ENCODE data around the gene ARVCF. TPM values are rescaled to one million over a fixed set of nuclear protein-coding genes. Genes with fewer than 3 reads are reported as not detected.

The ARVCF gene
- polyA plus RNA-seq, 4 donors = 2.2 to 17.9 (median 7.3) TPM

DNA sequence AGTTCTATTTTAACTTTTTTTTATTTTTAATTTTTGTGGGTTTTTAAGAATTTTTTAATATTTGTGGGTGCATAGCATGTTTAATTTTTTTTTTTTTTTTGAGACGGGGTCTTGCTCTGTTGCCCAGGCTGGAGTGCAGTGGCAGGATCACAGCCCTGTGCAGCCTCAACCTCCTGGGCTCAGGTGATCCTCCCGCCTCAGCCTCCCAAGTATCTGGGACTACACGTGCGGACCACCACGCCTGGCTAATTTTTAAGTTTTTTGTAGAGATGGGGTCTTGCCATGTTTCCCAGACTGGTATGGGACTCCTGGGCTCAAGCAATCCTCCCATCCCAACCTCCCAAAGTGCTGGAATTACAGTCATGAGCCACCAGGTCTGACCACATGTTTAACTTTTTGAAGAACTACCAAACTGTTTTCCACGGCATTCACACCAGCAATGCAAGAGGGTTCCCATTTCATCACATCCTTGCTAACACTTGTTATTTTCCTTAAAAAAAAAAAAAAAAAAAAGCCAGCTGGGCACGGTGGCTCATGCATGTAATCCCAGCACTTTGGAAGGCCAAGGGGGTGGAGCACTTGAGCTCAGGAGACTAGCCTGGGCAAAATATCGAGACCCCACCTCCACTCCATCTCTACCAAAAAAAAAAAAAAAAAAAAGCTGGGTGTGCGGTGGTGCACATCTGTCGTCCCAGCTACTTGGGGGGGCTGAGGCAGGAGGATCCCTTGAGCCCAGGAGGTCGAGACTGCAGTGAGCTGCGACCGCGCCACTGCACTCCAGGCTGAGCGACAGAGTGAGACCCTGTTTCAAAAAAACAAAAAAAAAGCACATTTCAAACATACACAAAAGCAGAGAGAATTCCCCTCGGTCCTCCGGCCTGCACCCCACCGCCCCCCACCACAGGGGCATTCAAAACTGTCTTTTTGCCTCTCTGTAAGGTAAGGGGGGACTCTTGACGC lies 58.3 kb downstream of the ARVCF start:
- H3K27ac ChIP-seq (ENCODE audit: low read depth in 1 of 3, low read length in 2 of 3) = peak overlapping the region in 1 of 3 donors; percentile 93
- peak overlapping the region in 1 of 3 donors; percentile 55 for H3K4me3 ChIP-seq (ENCODE audit: low read depth in 1 of 3, low read length in 3 of 3)
- H3K9me3 ChIP-seq (ENCODE audit: control insufficient read depth in 2 of 2, insufficient read depth in 1 of 2, low read depth in 1 of 2, low read length in 1 of 2) = no peaks in the 10 kb centered on the region
- H3K36me3 ChIP-seq (ENCODE audit: control insufficient read depth in 3 of 3, insufficient read depth in 2 of 3, low read depth in 1 of 3, low read length in 3 of 3) = peaks cover 0 to 32% (median 0%) of the 10 kb centered on the region in 3 donors
- peaks cover 0 to 45% (median 9%) of the 10 kb centered on the region in 3 donors for H3K4me1 ChIP-seq (ENCODE audit: control insufficient read depth in 3 of 3, insufficient read depth in 2 of 3, low read depth in 1 of 3, low read length in 2 of 3)
- 78 to 86% (median 78%) methylated on average over 19 of the region's 19 CpGs for WGBS, 3 donors
- DNase-seq (no peak), FAIRE-seq (no peak)
- no peaks in the 10 kb centered on the region for H3K27me3 ChIP-seq (ENCODE audit: control insufficient read depth in 3 of 3, insufficient read depth in 3 of 3, low read length in 3 of 3)

DNA sequence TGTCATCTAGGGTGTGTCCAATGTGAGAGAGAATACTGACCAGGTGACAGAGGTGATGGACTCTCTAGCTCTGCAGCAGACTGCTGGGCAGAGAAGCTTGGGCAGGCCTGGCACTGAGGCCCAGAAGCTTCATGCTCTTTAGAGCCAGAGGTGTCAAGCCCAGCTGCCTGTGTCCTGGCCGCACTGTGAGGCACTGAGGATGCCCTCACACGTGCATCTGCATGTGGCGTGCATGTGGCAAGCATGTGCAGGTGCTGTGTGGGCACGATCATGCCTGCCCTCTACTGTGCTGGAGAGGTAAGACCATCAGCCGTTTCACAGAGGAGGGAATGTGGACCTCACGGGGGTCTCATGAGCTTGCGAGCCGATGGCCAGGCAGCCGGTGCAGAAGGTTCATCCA lies 59.2 kb downstream of the ARVCF start:
- Histone ChIP-seq H3K27ac (ENCODE audit: low read depth in 1 of 3, low read length in 2 of 3) (no peak overlapping the region), H3K27me3 (ENCODE audit: control insufficient read depth in 3 of 3, insufficient read depth in 3 of 3, low read length in 3 of 3) (no peaks in the 10 kb centered on the region), H3K4me3 (ENCODE audit: low read depth in 1 of 3, low read length in 3 of 3) (no peak overlapping the region), H3K9me3 (ENCODE audit: control insufficient read depth in 2 of 2, insufficient read depth in 1 of 2, low read depth in 1 of 2, low read length in 1 of 2) (no peaks in the 10 kb centered on the region), H3K4me1 (ENCODE audit: control insufficient read depth in 3 of 3, insufficient read depth in 2 of 3, low read depth in 1 of 3, low read length in 2 of 3) (peaks cover 0 to 40% (median 8%) of the 10 kb centered on the region in 3 donors), H3K36me3 (ENCODE audit: control insufficient read depth in 3 of 3, insufficient read depth in 2 of 3, low read depth in 1 of 3, low read length in 3 of 3) (peaks cover 0 to 24% (median 0%) of the 10 kb centered on the region in 3 donors)
- WGBS, 3 donors = 67 to 88% (median 77%) methylated on average over 9 of the region's 9 CpGs
- FAIRE-seq = no peak
- DNase-seq = no peak

DNA sequence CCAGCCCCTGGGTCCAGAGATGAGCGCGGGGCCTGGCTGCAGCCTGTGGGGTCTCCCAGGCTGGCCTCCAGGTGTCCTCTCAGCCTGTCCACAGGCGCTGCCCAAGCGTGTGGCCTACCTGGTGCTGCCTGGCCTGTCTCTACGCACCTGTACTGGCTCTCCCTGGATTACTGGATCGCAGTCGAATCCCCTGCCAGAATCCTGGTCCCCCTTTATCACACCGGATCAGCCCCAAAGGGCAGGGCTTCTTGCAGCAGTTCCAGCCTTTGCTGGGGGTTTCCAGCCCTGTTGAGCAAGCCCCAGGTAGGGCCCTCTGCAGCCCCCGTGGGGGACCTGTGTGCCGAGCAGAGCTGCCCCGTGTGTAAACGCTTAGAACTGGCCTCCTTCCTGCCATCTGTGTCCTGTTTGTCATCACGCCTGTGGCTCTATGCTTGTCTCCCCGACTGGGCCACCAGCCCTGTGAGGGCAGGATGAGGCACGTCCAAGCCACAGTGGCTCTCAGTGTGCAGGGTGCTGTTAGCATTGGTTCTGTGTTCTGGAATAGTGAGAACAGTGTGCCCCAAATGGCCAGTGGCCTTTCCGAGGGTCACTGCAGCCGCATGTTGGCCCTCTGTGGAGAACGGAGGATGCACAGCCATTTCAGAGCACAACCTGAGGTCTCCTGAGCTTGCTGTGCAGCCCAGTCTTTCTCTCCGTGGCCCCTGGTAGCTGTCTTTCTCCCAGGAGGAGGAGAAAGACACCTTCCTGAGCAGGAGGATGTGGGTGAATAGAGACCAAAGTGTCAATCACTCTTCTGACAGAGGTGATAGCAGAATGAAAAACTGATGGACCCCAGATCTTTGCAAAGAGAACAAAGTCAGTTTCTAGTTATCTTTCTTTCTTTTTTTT lies 61.1 kb downstream of the ARVCF start:
- peak overlapping the region in 1 of 3 donors; percentile 30 for H3K27ac ChIP-seq (ENCODE audit: low read depth in 1 of 3, low read length in 2 of 3)
- 76 to 87% (median 78%) methylated on average over 19 of the region's 19 CpGs for WGBS, 3 donors

DNA sequence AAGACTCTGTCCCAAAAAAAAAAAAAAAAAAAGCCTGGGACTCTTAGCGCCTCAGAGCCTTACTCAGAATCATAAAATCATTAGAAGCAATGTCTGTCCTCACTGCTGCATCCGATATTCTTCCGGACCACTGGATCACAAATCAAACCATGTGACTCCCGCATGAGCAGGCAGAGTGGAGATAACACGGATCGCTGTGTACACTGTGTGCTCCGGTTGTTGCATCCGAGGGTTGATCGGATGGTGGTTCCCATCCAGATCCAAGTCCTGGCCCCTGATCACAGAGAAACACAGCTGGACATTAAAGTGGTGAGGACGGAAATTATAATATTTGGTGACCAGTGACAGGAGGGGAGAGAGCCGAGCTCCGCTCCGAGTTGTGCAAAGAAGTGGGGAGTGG lies 65.3 kb downstream of the ARVCF start:
- peaks cover 0 to 16% (median 0%) of the 10 kb centered on the region in 3 donors for H3K4me1 ChIP-seq (ENCODE audit: control insufficient read depth in 3 of 3, insufficient read depth in 2 of 3, low read depth in 1 of 3, low read length in 2 of 3)
- no peaks in the 10 kb centered on the region for H3K27me3 ChIP-seq (ENCODE audit: control insufficient read depth in 3 of 3, insufficient read depth in 3 of 3, low read length in 3 of 3)
- H3K27ac ChIP-seq (ENCODE audit: low read depth in 1 of 3, low read length in 2 of 3) = no peak overlapping the region
- H3K9me3 ChIP-seq (ENCODE audit: control insufficient read depth in 2 of 2, insufficient read depth in 1 of 2, low read depth in 1 of 2, low read length in 1 of 2) = no peaks in the 10 kb centered on the region
- no peak for DNase-seq
- H3K36me3 ChIP-seq (ENCODE audit: control insufficient read depth in 3 of 3, insufficient read depth in 2 of 3, low read depth in 1 of 3, low read length in 3 of 3) = peaks cover 0 to 26% (median 0%) of the 10 kb centered on the region in 3 donors
- no peak overlapping the region for H3K4me3 ChIP-seq (ENCODE audit: low read depth in 1 of 3, low read length in 3 of 3)
- WGBS, 3 donors = 85 to 87% (median 86%) methylated on average over 13 of the region's 13 CpGs
- no peak for FAIRE-seq

More for the DNA sequence above, 61.1 kb downstream of the ARVCF start:
- DNase-seq = no peak
- no peak overlapping the region for H3K4me3 ChIP-seq (ENCODE audit: low read depth in 1 of 3, low read length in 3 of 3)
- FAIRE-seq = no peak
- H3K27me3 ChIP-seq (ENCODE audit: control insufficient read depth in 3 of 3, insufficient read depth in 3 of 3, low read length in 3 of 3) = no peaks in the 10 kb centered on the region
- H3K36me3 ChIP-seq (ENCODE audit: control insufficient read depth in 3 of 3, insufficient read depth in 2 of 3, low read depth in 1 of 3, low read length in 3 of 3) = peaks cover 0 to 23% (median 0%) of the 10 kb centered on the region in 3 donors
- no peaks in the 10 kb centered on the region for H3K9me3 ChIP-seq (ENCODE audit: control insufficient read depth in 2 of 2, insufficient read depth in 1 of 2, low read depth in 1 of 2, low read length in 1 of 2)
- H3K4me1 ChIP-seq (ENCODE audit: control insufficient read depth in 3 of 3, insufficient read depth in 2 of 3, low read depth in 1 of 3, low read length in 2 of 3) = peaks cover 0 to 23% (median 6%) of the 10 kb centered on the region in 3 donors

DNA sequence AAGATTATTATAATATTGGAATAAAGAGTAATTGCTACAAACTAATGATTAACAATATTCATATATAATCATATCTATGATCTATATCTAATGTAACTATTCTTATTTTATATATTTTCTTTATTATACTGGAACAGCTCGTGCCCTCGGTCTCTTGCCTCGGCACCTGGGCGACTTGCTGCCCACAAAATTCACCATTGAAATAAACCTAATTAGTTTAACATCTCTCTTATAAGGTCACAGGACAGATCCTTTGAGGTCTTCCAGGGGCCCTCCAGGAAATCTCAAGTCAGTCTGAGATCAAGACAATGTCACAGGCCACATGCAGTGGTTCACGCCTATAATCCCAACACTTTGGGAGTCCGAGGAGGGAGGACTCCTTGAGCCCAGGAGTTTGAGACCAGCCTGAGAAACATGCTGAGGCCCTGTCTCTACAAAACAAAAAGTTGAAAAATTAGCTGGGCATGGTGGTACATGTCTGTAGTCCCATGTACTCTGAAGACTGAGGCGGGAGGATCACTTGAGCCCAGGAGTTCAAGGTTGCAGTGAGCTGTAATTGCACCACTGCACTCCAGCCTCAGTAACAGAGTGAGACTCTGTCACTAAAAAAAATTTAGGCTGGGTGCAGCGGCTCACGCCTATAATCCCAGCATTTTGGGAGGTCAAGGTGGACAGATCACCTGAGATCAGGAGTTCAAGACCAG lies 68.4 kb downstream of the ARVCF start:
- Histone ChIP-seq H3K4me1 (ENCODE audit: control insufficient read depth in 3 of 3, insufficient read depth in 2 of 3, low read depth in 1 of 3, low read length in 2 of 3) (peaks cover 0 to 17% (median 6%) of the 10 kb centered on the region in 3 donors), H3K4me3 (ENCODE audit: low read depth in 1 of 3, low read length in 3 of 3) (no peak overlapping the region), H3K27ac (ENCODE audit: low read depth in 1 of 3, low read length in 2 of 3) (no peak overlapping the region), H3K9me3 (ENCODE audit: control insufficient read depth in 2 of 2, insufficient read depth in 1 of 2, low read depth in 1 of 2, low read length in 1 of 2) (no peaks in the 10 kb centered on the region), H3K36me3 (ENCODE audit: control insufficient read depth in 3 of 3, insufficient read depth in 2 of 3, low read depth in 1 of 3, low read length in 3 of 3) (peaks cover 0 to 20% (median 0%) of the 10 kb centered on the region in 3 donors), H3K27me3 (ENCODE audit: control insufficient read depth in 3 of 3, insufficient read depth in 3 of 3, low read length in 3 of 3) (no peaks in the 10 kb centered on the region)
- FAIRE-seq (no peak), DNase-seq (no peak)
- 66 to 82% (median 69%) methylated on average over 9 of the region's 9 CpGs for WGBS, 3 donors

DNA sequence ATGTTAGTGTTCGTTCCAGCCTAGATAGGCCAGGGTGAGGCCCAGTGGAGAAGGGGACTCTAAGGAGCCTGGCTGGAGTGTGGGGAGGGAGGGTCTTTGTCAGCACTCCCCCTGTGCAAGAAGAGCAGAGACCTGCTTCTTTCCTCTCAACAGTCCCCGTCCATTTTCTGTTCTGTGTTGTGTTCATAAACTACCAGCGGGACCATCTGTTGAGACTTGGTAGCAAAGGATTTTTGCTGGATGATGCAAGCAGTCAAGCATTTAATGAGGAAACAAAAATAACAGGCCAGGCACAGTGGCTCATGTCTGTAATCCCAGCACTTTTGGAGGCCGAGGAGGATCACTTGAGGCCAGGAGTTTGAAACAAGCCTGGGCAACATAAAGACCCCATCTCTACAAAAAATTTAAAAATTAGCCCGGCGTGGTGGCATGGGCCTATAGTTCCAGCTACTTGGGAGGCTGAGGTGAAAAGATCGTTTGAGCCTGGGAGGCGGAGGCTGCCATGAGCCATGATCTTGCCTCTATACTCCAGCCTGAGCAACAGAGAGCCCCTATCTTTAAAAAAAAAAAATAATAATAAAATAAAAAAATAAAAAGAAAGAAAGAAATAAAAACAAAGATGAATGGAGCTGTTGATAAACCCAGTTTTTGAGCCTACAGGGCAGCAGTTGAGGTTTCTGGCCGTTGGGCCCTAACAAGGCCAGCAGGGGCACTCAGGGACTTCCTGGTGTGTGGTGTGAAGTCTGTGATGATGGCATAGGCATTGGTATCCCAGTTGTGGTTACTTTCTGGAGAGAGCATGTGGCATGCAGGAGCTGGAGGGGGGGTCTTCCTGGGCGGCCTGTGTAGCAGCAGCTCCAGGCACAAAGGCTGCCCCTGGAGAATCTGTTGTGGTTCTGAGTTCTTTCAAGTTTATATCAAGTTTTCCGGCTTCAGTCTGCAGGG lies 73.3 kb downstream of the ARVCF start:
- FAIRE-seq = no peak
- peak overlapping the region in 1 of 3 donors; percentile 55 for H3K4me3 ChIP-seq (ENCODE audit: low read depth in 1 of 3, low read length in 3 of 3)
- peaks cover 0 to 4% (median 0%) of the 10 kb centered on the region in 3 donors for H3K36me3 ChIP-seq (ENCODE audit: control insufficient read depth in 3 of 3, insufficient read depth in 2 of 3, low read depth in 1 of 3, low read length in 3 of 3)
- H3K9me3 ChIP-seq (ENCODE audit: control insufficient read depth in 2 of 2, insufficient read depth in 1 of 2, low read depth in 1 of 2, low read length in 1 of 2) = no peaks in the 10 kb centered on the region
- H3K4me1 ChIP-seq (ENCODE audit: control insufficient read depth in 3 of 3, insufficient read depth in 2 of 3, low read depth in 1 of 3, low read length in 2 of 3) = peaks cover 2 to 30% (median 16%) of the 10 kb centered on the region in 3 donors
- no peaks in the 10 kb centered on the region for H3K27me3 ChIP-seq (ENCODE audit: control insufficient read depth in 3 of 3, insufficient read depth in 3 of 3, low read length in 3 of 3)
- 58 to 77% (median 69%) methylated on average over 11 of the region's 11 CpGs for WGBS, 3 donors
- DNase-seq = peak in 1 of 2 donors; percentile 42
- peak overlapping the region; percentile 1 to 89 (median 87) for H3K27ac ChIP-seq (ENCODE audit: low read depth in 1 of 3, low read length in 2 of 3)
